Measurements from ENCODE around the gene FAAP20.

Gene FAAP20

GRCh38 chr1:2188336-2188735 is 6.2 kb downstream of the FAAP20 start:
- no peaks in the 10 kb centered on the region for H3K27me3 ChIP-seq (ENCODE audit: low read depth, low read length)
- no peak overlapping the region for H3K4me3 ChIP-seq (ENCODE audit: low read depth in 1 of 2, low read length in 2 of 2)
- peaks cover 17 to 33% of the 10 kb centered on the region in 2 donors for H3K4me1 ChIP-seq (ENCODE audit: control insufficient read depth in 1 of 2, insufficient read depth in 2 of 2, low read length in 2 of 2)
- H3K9me3 ChIP-seq (ENCODE audit: control insufficient read depth in 1 of 2, low read length in 2 of 2): no peaks in the 10 kb centered on the region
- H3K36me3 ChIP-seq (ENCODE audit: control insufficient read depth in 1 of 2, insufficient read depth in 2 of 2, low read length in 2 of 2): peaks cover 0 to 9% of the 10 kb centered on the region in 2 donors
- H3K27ac ChIP-seq (ENCODE audit: low read length): no peak overlapping the region

GRCh38 chr1:2187619-2188018 is 7.0 kb downstream of the FAAP20 start:
- H3K27ac ChIP-seq (ENCODE audit: low read length): no peak overlapping the region
- H3K4me3 ChIP-seq (ENCODE audit: low read depth in 1 of 2, low read length in 2 of 2): no peak overlapping the region
- H3K36me3 ChIP-seq (ENCODE audit: control insufficient read depth in 1 of 2, insufficient read depth in 2 of 2, low read length in 2 of 2): peaks cover 0 to 9% of the 10 kb centered on the region in 2 donors
- peaks cover 12 to 26% of the 10 kb centered on the region in 2 donors for H3K4me1 ChIP-seq (ENCODE audit: control insufficient read depth in 1 of 2, insufficient read depth in 2 of 2, low read length in 2 of 2)
- no peaks in the 10 kb centered on the region for H3K27me3 ChIP-seq (ENCODE audit: low read depth, low read length)
- H3K9me3 ChIP-seq (ENCODE audit: control insufficient read depth in 1 of 2, low read length in 2 of 2): no peaks in the 10 kb centered on the region

- Histone ChIP-seq H3K27ac (ENCODE audit: low read length) (no peak overlapping the region), H3K4me3 (ENCODE audit: low read depth in 1 of 2, low read length in 2 of 2) (no peak overlapping the region), H3K36me3 (ENCODE audit: control insufficient read depth in 1 of 2, insufficient read depth in 2 of 2, low read length in 2 of 2) (peaks cover 0 to 9% of the 10 kb centered on the region in 2 donors), H3K27me3 (ENCODE audit: low read depth, low read length) (no peaks in the 10 kb centered on the region), H3K9me3 (ENCODE audit: control insufficient read depth in 1 of 2, low read length in 2 of 2) (no peaks in the 10 kb centered on the region), H3K4me1 (ENCODE audit: control insufficient read depth in 1 of 2, insufficient read depth in 2 of 2, low read length in 2 of 2) (peaks cover 9 to 19% of the 10 kb centered on the region in 2 donors)
These were observed 7.7 kb downstream of the FAAP20 start for GRCh38 chr1:2186901-2187300.

GRCh38 chr1:2185880-2186855 is 8.4 kb downstream of the FAAP20 start:
- no peaks in the 10 kb centered on the region for H3K9me3 ChIP-seq (ENCODE audit: control insufficient read depth in 1 of 2, low read length in 2 of 2)
- H3K27ac ChIP-seq (ENCODE audit: low read length): no peak overlapping the region
- H3K4me1 ChIP-seq (ENCODE audit: control insufficient read depth in 1 of 2, insufficient read depth in 2 of 2, low read length in 2 of 2): peaks cover 9 to 13% of the 10 kb centered on the region in 2 donors
- peaks cover 0 to 9% of the 10 kb centered on the region in 2 donors for H3K36me3 ChIP-seq (ENCODE audit: control insufficient read depth in 1 of 2, insufficient read depth in 2 of 2, low read length in 2 of 2)
- H3K27me3 ChIP-seq (ENCODE audit: low read depth, low read length): no peaks in the 10 kb centered on the region
- no peak overlapping the region for H3K4me3 ChIP-seq (ENCODE audit: low read depth in 1 of 2, low read length in 2 of 2)

- no peaks in the 10 kb centered on the region for H3K9me3 ChIP-seq (ENCODE audit: control insufficient read depth in 1 of 2, low read length in 2 of 2)
- no peaks in the 10 kb centered on the region for H3K27me3 ChIP-seq (ENCODE audit: low read depth, low read length)
- H3K27ac ChIP-seq (ENCODE audit: low read length): no peak overlapping the region
- peaks cover 0 to under 1% of the 10 kb centered on the region in 2 donors for H3K4me1 ChIP-seq (ENCODE audit: control insufficient read depth in 1 of 2, insufficient read depth in 2 of 2, low read length in 2 of 2)
- no peak overlapping the region for H3K4me3 ChIP-seq (ENCODE audit: low read depth in 1 of 2, low read length in 2 of 2)
- peaks cover 0 to 13% of the 10 kb centered on the region in 2 donors for H3K36me3 ChIP-seq (ENCODE audit: control insufficient read depth in 1 of 2, insufficient read depth in 2 of 2, low read length in 2 of 2)
These were observed 9.6 kb downstream of the FAAP20 start for GRCh38 chr1:2184934-2185333.

GRCh38 chr1:2184531-2184930 is 10.0 kb downstream of the FAAP20 start:
- no peaks in the 10 kb centered on the region for H3K4me1 ChIP-seq (ENCODE audit: control insufficient read depth in 1 of 2, insufficient read depth in 2 of 2, low read length in 2 of 2)
- no peak overlapping the region for H3K4me3 ChIP-seq (ENCODE audit: low read depth in 1 of 2, low read length in 2 of 2)
- no peaks in the 10 kb centered on the region for H3K9me3 ChIP-seq (ENCODE audit: control insufficient read depth in 1 of 2, low read length in 2 of 2)
- no peak overlapping the region for H3K27ac ChIP-seq (ENCODE audit: low read length)
- no peaks in the 10 kb centered on the region for H3K27me3 ChIP-seq (ENCODE audit: low read depth, low read length)
- peaks cover 0 to 13% of the 10 kb centered on the region in 2 donors for H3K36me3 ChIP-seq (ENCODE audit: control insufficient read depth in 1 of 2, insufficient read depth in 2 of 2, low read length in 2 of 2)

GRCh38 chr1:2183937-2184334 is 10.6 kb downstream of the FAAP20 start:
- Histone ChIP-seq H3K36me3 (ENCODE audit: control insufficient read depth in 1 of 2, insufficient read depth in 2 of 2, low read length in 2 of 2) (peaks cover 0 to 13% of the 10 kb centered on the region in 2 donors), H3K9me3 (ENCODE audit: control insufficient read depth in 1 of 2, low read length in 2 of 2) (no peaks in the 10 kb centered on the region), H3K27ac (ENCODE audit: low read length) (no peak overlapping the region), H3K4me1 (ENCODE audit: control insufficient read depth in 1 of 2, insufficient read depth in 2 of 2, low read length in 2 of 2) (no peaks in the 10 kb centered on the region), H3K27me3 (ENCODE audit: low read depth, low read length) (no peaks in the 10 kb centered on the region), H3K4me3 (ENCODE audit: low read depth in 1 of 2, low read length in 2 of 2) (no peak overlapping the region)

GRCh38 chr1:2182376-2182775 is 12.2 kb downstream of the FAAP20 start:
- H3K27me3 ChIP-seq (ENCODE audit: low read depth, low read length): no peaks in the 10 kb centered on the region
- H3K27ac ChIP-seq (ENCODE audit: low read length): no peak overlapping the region
- H3K9me3 ChIP-seq (ENCODE audit: control insufficient read depth in 1 of 2, low read length in 2 of 2): no peaks in the 10 kb centered on the region
- H3K36me3 ChIP-seq (ENCODE audit: control insufficient read depth in 1 of 2, insufficient read depth in 2 of 2, low read length in 2 of 2): peaks cover 0 to 13% of the 10 kb centered on the region in 2 donors
- no peaks in the 10 kb centered on the region for H3K4me1 ChIP-seq (ENCODE audit: control insufficient read depth in 1 of 2, insufficient read depth in 2 of 2, low read length in 2 of 2)
- H3K4me3 ChIP-seq (ENCODE audit: low read depth in 1 of 2, low read length in 2 of 2): no peak overlapping the region

GRCh38 chr1:2181752-2182151 is 12.8 kb downstream of the FAAP20 start:
- H3K36me3 ChIP-seq (ENCODE audit: control insufficient read depth in 1 of 2, insufficient read depth in 2 of 2, low read length in 2 of 2): peaks cover 0 to 13% of the 10 kb centered on the region in 2 donors
- H3K27me3 ChIP-seq (ENCODE audit: low read depth, low read length): no peaks in the 10 kb centered on the region
- no peaks in the 10 kb centered on the region for H3K9me3 ChIP-seq (ENCODE audit: control insufficient read depth in 1 of 2, low read length in 2 of 2)
- H3K27ac ChIP-seq (ENCODE audit: low read length): no peak overlapping the region
- no peak overlapping the region for H3K4me3 ChIP-seq (ENCODE audit: low read depth in 1 of 2, low read length in 2 of 2)
- no peaks in the 10 kb centered on the region for H3K4me1 ChIP-seq (ENCODE audit: control insufficient read depth in 1 of 2, insufficient read depth in 2 of 2, low read length in 2 of 2)

GRCh38 chr1:2181271-2181670 is 13.3 kb downstream of the FAAP20 start:
- Histone ChIP-seq H3K36me3 (ENCODE audit: control insufficient read depth in 1 of 2, insufficient read depth in 2 of 2, low read length in 2 of 2) (peaks cover 0 to 13% of the 10 kb centered on the region in 2 donors), H3K4me3 (ENCODE audit: low read depth in 1 of 2, low read length in 2 of 2) (no peak overlapping the region), H3K27me3 (ENCODE audit: low read depth, low read length) (no peaks in the 10 kb centered on the region), H3K9me3 (ENCODE audit: control insufficient read depth in 1 of 2, low read length in 2 of 2) (no peaks in the 10 kb centered on the region), H3K4me1 (ENCODE audit: control insufficient read depth in 1 of 2, insufficient read depth in 2 of 2, low read length in 2 of 2) (no peaks in the 10 kb centered on the region), H3K27ac (ENCODE audit: low read length) (no peak overlapping the region)

- Histone ChIP-seq H3K4me3 (ENCODE audit: low read depth in 1 of 2, low read length in 2 of 2) (no peak overlapping the region), H3K9me3 (ENCODE audit: control insufficient read depth in 1 of 2, low read length in 2 of 2) (no peaks in the 10 kb centered on the region), H3K27me3 (ENCODE audit: low read depth, low read length) (no peaks in the 10 kb centered on the region), H3K27ac (ENCODE audit: low read length) (no peak overlapping the region), H3K4me1 (ENCODE audit: control insufficient read depth in 1 of 2, insufficient read depth in 2 of 2, low read length in 2 of 2) (no peaks in the 10 kb centered on the region), H3K36me3 (ENCODE audit: control insufficient read depth in 1 of 2, insufficient read depth in 2 of 2, low read length in 2 of 2) (peaks cover 0 to 13% of the 10 kb centered on the region in 2 donors)
These were observed 14.0 kb downstream of the FAAP20 start for GRCh38 chr1:2180297-2181245.

Measured in muscle layer of duodenum (tissue), 2 donors.